Ishikawa (cell line): ENCODE results near the gene SCAF11.

Experiments
- CREB1 ChIP-seq: IDR thresholded peaks from 2 replicates; pipeline ENCODE4 v1.6.1; 2012; ENCODE audit warnings: low read depth
- REST ChIP-seq: IDR thresholded peaks from 2 replicates; pipeline ENCODE4 v1.6.1; 2012; ENCODE audit warnings: low read depth, mild to moderate bottlenecking

DNA sequence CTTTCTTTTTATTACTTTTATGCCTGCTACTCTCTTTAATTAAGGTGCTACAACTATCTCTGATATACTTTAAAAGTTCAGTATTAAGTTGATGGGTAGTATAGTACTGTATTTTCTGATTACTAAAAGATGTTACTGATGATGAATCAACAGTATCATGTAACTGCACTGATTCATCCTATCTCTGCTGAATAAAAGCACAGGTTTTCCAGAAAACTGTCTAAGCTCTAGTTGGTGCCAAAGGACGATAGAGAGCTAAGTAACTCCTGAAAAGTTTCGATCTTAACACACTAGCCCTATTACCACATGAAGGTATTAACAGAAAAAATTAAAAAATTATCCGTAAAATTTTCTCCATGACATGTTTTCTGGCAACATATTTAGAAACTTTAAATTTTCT, 2.1 kb downstream of the SCAF11 start:
- no peak for TF ChIP-seq CREB1
- no peak for TF ChIP-seq REST
